Measurements from ENCODE around the gene PCNX3.

- TF ChIP-seq SP1 (IDR thresholded peaks at IDR 0.05; ENCODE audit: low read depth) (no peak), RAD21 (IDR thresholded peaks at IDR 0.05; ENCODE audit: low read depth) (no peak), JUND (IDR thresholded peaks at IDR 0.05) (no peak), POLR2A (IDR thresholded peaks at IDR 0.05; ENCODE audit: borderline replicate concordance, extremely low read depth, insufficient read depth, insufficient read length) (no peak), POLR2AphosphoS5 (IDR thresholded peaks at IDR 0.05; ENCODE audit: low read depth, low read length) (no peak), EGR1 (IDR thresholded peaks at IDR 0.05; ENCODE audit: low read depth) (no peak), CEBPB (IDR thresholded peaks at IDR 0.05; ENCODE audit: low read depth) (no peak), SIN3A (IDR thresholded peaks at IDR 0.05; ENCODE audit: low read depth) (no peak), EZH2 (IDR thresholded peaks at IDR 0.05) (no peak), ATF3 (IDR thresholded peaks at IDR 0.05) (no peak), ZFX (IDR thresholded peaks at IDR 0.05) (no peak)
- TF ChIP-seq, protein P1, sequence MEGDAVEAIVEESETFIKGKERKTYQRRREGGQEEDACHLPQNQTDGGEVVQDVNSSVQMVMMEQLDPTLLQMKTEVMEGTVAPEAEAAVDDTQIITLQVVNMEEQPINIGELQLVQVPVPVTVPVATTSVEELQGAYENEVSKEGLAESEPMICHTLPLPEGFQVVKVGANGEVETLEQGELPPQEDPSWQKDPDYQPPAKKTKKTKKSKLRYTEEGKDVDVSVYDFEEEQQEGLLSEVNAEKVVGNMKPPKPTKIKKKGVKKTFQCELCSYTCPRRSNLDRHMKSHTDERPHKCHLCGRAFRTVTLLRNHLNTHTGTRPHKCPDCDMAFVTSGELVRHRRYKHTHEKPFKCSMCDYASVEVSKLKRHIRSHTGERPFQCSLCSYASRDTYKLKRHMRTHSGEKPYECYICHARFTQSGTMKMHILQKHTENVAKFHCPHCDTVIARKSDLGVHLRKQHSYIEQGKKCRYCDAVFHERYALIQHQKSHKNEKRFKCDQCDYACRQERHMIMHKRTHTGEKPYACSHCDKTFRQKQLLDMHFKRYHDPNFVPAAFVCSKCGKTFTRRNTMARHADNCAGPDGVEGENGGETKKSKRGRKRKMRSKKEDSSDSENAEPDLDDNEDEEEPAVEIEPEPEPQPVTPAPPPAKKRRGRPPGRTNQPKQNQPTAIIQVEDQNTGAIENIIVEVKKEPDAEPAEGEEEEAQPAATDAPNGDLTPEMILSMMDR (IDR thresholded peaks at IDR 0.05 in 2 of 3, conservative IDR thresholded peaks at IDR 0.05 in 1 of 3; ENCODE audit: borderline replicate concordance in 1 of 3, insufficient read depth in 1 of 3, low read depth in 2 of 3, low read length in 2 of 3) = no peak
Observed at GRCh38 chr11:65661599-65662246, 46.1 kb downstream of the PCNX3 start.

Data from HCT116 (cell line).